Right lobe of liver (tissue), 4 donors: ENCODE results near the gene SPATC1L.

Experiments used
- POLR2A ChIP-seq: fragments of 450-650 bp; IDR thresholded peaks from one replicate; pipeline ENCODE4 v1.6.1; 2017; ENCODE audit warnings: antibody characterized with exemption, mild to moderate bottlenecking
- TF ChIP-seq, protein P1 (sequence below), 4 donors: fragments of 200-600 bp in 3 of 4; fragments of 450-650 bp in 1 of 4; IDR thresholded peaks; one replicate each; pipeline versions ENCODE4 v1.5.1 to v1.8.0; 2016 to 2022; ENCODE audit warnings: antibody characterized with exemption in 4 of 4, mild to moderate bottlenecking in 2 of 4
- donor health status: DM: no; HTN: no; CAD: no.
- donor health status: DM: no; HTN: no; CAD: no.
- donor health status: DM: no; HTN: yes; CAD: no.

DNA sequence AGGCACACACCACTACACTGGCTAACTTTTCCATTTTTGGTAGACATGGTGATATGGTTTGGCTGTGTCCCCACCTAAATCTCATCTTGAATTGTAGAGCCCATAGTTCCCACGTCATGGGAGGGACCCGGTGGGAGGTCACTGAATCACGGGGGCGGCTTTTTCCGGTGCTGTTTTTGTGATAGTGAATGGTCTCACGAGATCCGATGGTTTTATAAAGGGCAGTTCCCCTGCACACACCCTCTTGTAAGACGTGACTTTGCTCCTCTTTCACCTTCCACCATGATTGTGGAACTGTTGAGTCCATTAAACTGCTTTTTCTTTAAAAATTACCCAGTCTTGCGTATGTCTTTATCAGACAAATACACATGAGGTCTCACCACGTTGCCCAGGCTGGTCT lies 27.6 kb downstream of the SPATC1L start:
- TF ChIP-seq, protein P1, sequence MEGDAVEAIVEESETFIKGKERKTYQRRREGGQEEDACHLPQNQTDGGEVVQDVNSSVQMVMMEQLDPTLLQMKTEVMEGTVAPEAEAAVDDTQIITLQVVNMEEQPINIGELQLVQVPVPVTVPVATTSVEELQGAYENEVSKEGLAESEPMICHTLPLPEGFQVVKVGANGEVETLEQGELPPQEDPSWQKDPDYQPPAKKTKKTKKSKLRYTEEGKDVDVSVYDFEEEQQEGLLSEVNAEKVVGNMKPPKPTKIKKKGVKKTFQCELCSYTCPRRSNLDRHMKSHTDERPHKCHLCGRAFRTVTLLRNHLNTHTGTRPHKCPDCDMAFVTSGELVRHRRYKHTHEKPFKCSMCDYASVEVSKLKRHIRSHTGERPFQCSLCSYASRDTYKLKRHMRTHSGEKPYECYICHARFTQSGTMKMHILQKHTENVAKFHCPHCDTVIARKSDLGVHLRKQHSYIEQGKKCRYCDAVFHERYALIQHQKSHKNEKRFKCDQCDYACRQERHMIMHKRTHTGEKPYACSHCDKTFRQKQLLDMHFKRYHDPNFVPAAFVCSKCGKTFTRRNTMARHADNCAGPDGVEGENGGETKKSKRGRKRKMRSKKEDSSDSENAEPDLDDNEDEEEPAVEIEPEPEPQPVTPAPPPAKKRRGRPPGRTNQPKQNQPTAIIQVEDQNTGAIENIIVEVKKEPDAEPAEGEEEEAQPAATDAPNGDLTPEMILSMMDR (IDR thresholded peaks at IDR 0.05): no peak
- no peak for TF ChIP-seq POLR2A
